ENCODE results near the gene MVD. TPM values are rescaled to one million over a fixed set of nuclear protein-coding genes. Genes with fewer than 3 reads are reported as not detected.

MVD gene
- total and polyA plus RNA-seq, 10 of the 15 experiments (the other 5 are each of a cell fraction or from before 2014, with no cell fraction given) = 5.0 to 147 (median 65.0) TPM

DNA sequence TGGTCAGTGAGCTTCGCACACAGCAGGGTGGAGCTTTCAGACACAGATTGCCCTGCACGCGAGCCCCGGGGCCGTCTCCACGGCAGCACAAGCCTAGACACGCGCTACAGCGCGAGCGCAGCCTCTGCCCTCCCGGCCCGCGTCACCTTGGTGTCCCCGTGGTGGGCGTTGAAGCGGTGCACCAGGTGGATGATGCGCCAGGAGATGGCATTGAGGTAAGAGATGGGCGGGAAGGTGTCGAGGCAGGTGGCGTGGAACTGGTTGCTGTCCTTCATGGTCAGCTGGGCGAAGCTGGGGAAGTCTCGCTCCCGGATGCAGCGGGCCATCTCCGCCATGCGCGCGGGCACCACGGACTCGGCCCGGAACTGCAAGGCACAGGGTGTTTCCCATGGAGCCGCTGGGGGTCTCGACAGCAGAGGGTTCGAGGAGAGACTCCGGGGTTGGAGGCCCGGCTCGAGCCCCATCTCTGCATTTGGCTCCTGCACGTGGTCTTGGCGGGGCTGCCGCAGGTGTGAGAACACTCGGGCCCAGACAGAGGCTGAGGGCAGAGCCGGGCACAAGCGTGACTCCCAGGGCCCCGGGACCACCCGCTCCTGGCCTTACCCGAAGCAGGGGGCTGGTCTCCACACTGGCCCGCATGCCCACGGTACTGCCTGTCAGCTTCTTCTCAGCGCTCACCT lies 7.7 kb downstream of the MVD start (continued):
- TF ChIP-seq, protein P1, sequence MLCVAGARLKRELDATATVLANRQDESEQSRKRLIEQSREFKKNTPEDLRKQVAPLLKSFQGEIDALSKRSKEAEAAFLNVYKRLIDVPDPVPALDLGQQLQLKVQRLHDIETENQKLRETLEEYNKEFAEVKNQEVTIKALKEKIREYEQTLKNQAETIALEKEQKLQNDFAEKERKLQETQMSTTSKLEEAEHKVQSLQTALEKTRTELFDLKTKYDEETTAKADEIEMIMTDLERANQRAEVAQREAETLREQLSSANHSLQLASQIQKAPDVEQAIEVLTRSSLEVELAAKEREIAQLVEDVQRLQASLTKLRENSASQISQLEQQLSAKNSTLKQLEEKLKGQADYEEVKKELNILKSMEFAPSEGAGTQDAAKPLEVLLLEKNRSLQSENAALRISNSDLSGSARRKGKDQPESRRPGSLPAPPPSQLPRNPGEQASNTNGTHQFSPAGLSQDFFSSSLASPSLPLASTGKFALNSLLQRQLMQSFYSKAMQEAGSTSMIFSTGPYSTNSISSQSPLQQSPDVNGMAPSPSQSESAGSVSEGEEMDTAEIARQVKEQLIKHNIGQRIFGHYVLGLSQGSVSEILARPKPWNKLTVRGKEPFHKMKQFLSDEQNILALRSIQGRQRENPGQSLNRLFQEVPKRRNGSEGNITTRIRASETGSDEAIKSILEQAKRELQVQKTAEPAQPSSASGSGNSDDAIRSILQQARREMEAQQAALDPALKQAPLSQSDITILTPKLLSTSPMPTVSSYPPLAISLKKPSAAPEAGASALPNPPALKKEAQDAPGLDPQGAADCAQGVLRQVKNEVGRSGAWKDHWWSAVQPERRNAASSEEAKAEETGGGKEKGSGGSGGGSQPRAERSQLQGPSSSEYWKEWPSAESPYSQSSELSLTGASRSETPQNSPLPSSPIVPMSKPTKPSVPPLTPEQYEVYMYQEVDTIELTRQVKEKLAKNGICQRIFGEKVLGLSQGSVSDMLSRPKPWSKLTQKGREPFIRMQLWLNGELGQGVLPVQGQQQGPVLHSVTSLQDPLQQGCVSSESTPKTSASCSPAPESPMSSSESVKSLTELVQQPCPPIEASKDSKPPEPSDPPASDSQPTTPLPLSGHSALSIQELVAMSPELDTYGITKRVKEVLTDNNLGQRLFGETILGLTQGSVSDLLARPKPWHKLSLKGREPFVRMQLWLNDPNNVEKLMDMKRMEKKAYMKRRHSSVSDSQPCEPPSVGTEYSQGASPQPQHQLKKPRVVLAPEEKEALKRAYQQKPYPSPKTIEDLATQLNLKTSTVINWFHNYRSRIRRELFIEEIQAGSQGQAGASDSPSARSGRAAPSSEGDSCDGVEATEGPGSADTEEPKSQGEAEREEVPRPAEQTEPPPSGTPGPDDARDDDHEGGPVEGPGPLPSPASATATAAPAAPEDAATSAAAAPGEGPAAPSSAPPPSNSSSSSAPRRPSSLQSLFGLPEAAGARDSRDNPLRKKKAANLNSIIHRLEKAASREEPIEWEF (IDR thresholded peaks at IDR 0.05; ENCODE audit: insufficient replicate concordance, low read depth, low read length) = no peak
- TF ChIP-seq, protein P2, sequence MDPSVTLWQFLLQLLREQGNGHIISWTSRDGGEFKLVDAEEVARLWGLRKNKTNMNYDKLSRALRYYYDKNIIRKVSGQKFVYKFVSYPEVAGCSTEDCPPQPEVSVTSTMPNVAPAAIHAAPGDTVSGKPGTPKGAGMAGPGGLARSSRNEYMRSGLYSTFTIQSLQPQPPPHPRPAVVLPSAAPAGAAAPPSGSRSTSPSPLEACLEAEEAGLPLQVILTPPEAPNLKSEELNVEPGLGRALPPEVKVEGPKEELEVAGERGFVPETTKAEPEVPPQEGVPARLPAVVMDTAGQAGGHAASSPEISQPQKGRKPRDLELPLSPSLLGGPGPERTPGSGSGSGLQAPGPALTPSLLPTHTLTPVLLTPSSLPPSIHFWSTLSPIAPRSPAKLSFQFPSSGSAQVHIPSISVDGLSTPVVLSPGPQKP (IDR thresholded peaks at IDR 0.05; ENCODE audit: low read depth, low read length) = no peak
- TF ChIP-seq ESRRA (IDR thresholded peaks at IDR 0.05; ENCODE audit: low read length) (no peak), SMARCA5 (IDR thresholded peaks at IDR 0.05) (no peak)

Data from GM12878 (cell line).